ENCODE data around the gene SLC25A21. TPM values are rescaled to one million over a fixed set of nuclear protein-coding genes. Genes with fewer than 3 reads are reported as not detected.

Gene SLC25A21
- total and polyA plus RNA-seq, 2 experiments from 2014 or later, result 10.6 to 12.1 TPM

- TF ChIP-seq REST (IDR thresholded peaks at IDR 0.05; ENCODE audit: unreplicated experiment), result no peak
- TF ChIP-seq, protein P1, sequence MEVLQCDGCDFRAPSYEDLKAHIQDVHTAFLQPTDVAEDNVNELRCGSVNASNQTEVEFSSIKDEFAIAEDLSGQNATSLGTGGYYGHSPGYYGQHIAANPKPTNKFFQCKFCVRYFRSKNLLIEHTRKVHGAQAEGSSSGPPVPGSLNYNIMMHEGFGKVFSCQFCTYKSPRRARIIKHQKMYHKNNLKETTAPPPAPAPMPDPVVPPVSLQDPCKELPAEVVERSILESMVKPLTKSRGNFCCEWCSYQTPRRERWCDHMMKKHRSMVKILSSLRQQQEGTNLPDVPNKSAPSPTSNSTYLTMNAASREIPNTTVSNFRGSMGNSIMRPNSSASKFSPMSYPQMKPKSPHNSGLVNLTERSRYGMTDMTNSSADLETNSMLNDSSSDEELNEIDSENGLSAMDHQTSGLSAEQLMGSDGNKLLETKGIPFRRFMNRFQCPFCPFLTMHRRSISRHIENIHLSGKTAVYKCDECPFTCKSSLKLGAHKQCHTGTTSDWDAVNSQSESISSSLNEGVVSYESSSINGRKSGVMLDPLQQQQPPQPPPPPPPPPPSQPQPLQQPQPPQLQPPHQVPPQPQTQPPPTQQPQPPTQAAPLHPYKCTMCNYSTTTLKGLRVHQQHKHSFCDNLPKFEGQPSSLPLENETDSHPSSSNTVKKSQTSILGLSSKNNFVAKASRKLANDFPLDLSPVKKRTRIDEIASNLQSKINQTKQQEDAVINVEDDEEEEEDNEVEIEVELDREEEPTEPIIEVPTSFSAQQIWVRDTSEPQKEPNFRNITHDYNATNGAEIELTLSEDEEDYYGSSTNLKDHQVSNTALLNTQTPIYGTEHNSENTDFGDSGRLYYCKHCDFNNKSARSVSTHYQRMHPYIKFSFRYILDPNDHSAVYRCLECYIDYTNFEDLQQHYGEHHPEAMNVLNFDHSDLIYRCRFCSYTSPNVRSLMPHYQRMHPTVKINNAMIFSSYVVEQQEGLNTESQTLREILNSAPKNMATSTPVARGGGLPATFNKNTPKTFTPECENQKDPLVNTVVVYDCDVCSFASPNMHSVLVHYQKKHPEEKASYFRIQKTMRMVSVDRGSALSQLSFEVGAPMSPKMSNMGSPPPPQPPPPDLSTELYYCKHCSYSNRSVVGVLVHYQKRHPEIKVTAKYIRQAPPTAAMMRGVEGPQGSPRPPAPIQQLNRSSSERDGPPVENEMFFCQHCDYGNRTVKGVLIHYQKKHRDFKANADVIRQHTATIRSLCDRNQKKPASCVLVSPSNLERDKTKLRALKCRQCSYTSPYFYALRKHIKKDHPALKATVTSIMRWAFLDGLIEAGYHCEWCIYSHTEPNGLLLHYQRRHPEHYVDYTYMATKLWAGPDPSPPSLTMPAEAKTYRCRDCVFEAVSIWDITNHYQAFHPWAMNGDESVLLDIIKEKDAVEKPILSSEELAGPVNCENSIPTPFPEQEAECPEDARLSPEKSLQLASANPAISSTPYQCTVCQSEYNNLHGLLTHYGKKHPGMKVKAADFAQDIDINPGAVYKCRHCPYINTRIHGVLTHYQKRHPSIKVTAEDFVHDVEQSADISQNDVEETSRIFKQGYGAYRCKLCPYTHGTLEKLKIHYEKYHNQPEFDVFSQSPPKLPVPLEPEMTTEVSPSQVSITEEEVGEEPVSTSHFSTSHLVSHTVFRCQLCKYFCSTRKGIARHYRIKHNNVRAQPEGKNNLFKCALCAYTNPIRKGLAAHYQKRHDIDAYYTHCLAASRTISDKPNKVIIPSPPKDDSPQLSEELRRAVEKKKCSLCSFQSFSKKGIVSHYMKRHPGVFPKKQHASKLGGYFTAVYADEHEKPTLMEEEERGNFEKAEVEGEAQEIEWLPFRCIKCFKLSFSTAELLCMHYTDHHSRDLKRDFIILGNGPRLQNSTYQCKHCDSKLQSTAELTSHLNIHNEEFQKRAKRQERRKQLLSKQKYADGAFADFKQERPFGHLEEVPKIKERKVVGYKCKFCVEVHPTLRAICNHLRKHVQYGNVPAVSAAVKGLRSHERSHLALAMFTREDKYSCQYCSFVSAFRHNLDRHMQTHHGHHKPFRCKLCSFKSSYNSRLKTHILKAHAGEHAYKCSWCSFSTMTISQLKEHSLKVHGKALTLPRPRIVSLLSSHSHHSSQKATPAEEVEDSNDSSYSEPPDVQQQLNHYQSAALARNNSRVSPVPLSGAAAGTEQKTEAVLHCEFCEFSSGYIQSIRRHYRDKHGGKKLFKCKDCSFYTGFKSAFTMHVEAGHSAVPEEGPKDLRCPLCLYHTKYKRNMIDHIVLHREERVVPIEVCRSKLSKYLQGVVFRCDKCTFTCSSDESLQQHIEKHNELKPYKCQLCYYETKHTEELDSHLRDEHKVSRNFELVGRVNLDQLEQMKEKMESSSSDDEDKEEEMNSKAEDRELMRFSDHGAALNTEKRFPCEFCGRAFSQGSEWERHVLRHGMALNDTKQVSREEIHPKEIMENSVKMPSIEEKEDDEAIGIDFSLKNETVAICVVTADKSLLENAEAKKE (CRISPR knock-in tag; IDR thresholded peaks at IDR 0.05), result no peak
- no peak for TF ChIP-seq STAT1 (IDR thresholded peaks at IDR 0.05; ENCODE audit: unreplicated experiment)
- no peak for TF ChIP-seq CREB1 (CRISPR knock-in tag; IDR thresholded peaks at IDR 0.05; ENCODE audit: low read depth)
- no peak for TF ChIP-seq EZH2phosphoT487 (IDR thresholded peaks at IDR 0.05; ENCODE audit: unreplicated experiment)
Measured at GRCh38 chr14:36717363-36717762, 455.0 kb downstream of the SLC25A21 start (continued).

DNA sequence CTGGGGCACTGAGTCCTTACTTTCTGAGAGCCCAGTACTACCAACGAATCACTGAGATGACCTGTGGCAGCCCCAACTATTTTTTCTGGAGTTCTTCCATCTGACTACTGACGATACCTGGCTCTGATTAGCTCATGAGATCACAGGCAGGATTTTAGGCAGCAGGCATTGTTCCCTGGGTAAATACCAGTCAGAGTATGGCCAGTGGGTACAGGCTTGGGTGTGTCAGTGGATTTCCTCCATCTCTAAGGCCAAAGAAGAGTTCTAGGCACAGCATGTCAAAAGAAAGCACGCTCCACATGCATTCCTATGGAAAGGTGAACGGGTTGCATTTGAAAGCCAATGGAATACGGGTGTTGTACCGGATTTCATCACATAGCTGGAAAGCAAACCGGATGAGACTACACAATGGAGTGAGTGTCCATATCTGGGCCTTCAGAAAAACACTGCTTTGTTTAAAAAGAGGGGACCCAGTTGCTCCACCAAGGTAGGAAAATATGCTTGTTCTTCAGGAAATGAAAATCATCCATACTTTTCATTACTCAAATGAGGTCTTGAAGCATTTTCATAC, 455.7 kb downstream of the SLC25A21 start:
- no peaks in the 10 kb centered on the region for H3K9me3 Mint-ChIP-seq
- Histone ChIP-seq H3K27ac (ENCODE audit: low read depth) (no peak overlapping the region), H3K4me2 (no peak overlapping the region), H2AFZ (no peak overlapping the region), H3K4me3 (no peak overlapping the region), H3K36me3 (ENCODE audit: insufficient read depth) (no peaks in the 10 kb centered on the region), H3F3A (replicated peaks; ENCODE audit: low read depth) (no peaks in the 10 kb centered on the region), H3K9me2 (ENCODE audit: insufficient read depth) (no peaks in the 10 kb centered on the region; the same call in 1 of the 2 replicates), H4K20me1 (replicated peaks; ENCODE audit: insufficient read depth) (no peaks in the 10 kb centered on the region), H3K79me2 (replicated peaks; ENCODE audit: insufficient read depth) (no peaks in the 10 kb centered on the region), H3K27me3 (ENCODE audit: insufficient read depth) (no peaks in the 10 kb centered on the region), H3K4me1 (ENCODE audit: insufficient read depth) (peaks cover 9% of the 10 kb centered on the region)
- no peak overlapping the region for H3K4me3 Mint-ChIP-seq
- peaks cover 15% of the 10 kb centered on the region for H3K4me1 Mint-ChIP-seq
- H3K36me3 Mint-ChIP-seq (ENCODE audit: low read depth), result no peaks in the 10 kb centered on the region
- no peak overlapping the region; the same call in 1 of the 2 replicates for H3K27ac Mint-ChIP-seq
- H3K27me3 Mint-ChIP-seq (ENCODE audit: insufficient read depth, low read depth, poor library complexity), result peaks cover 9% of the 10 kb centered on the region
- ATAC-seq, result peak; percentile 65
- DNase-seq (ENCODE audit: low spot score), result no peak
- TF ChIP-seq ETS1 (IDR thresholded peaks at IDR 0.05), result no peak
- TF ChIP-seq, protein P2, sequence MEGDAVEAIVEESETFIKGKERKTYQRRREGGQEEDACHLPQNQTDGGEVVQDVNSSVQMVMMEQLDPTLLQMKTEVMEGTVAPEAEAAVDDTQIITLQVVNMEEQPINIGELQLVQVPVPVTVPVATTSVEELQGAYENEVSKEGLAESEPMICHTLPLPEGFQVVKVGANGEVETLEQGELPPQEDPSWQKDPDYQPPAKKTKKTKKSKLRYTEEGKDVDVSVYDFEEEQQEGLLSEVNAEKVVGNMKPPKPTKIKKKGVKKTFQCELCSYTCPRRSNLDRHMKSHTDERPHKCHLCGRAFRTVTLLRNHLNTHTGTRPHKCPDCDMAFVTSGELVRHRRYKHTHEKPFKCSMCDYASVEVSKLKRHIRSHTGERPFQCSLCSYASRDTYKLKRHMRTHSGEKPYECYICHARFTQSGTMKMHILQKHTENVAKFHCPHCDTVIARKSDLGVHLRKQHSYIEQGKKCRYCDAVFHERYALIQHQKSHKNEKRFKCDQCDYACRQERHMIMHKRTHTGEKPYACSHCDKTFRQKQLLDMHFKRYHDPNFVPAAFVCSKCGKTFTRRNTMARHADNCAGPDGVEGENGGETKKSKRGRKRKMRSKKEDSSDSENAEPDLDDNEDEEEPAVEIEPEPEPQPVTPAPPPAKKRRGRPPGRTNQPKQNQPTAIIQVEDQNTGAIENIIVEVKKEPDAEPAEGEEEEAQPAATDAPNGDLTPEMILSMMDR (conservative IDR thresholded peaks at IDR 0.05; ENCODE audit: low read depth in 2 of 2), result no peak
- TF ChIP-seq JUNB (IDR thresholded peaks at IDR 0.05; ENCODE audit: unreplicated experiment), result no peak
- no peak for TF ChIP-seq REST (IDR thresholded peaks at IDR 0.05; ENCODE audit: unreplicated experiment)

Data from GM23338 (cell line).